GM12878 (cell line): ENCODE data around the gene SLC38A8. TPM values are rescaled to one million over a fixed set of nuclear protein-coding genes. Genes with fewer than 3 reads are reported as not detected.

ENCODE experiments used
- ATAC-seq: fragments of 200-7000 bp; cut with Tn5 transposase; 3 replicates; pipeline ENCODE4 v1.9.1; 2020; ENCODE audit warnings: mild to moderate bottlenecking, moderate library complexity
- BruUV-seq: library from RNA; stranded (reverse); fragments of 400-500 nt; replicated peaks from 2 replicates; lab custom pipeline; 2021; lab: Mats Ljungman, UMichigan
- CTCF ChIA-PET: fragments of 300-600 bp; sonication (Branson Sonifier 250); formaldehyde crosslinking; extraction: SDS; loops from one replicate; lab custom pipeline; 2021; ENCODE audit warnings: inconsistent platforms; lab: Yijun Ruan, JAX
- POLR2A ChIA-PET: fragments of 350-600 bp; formaldehyde crosslinking; extraction: SDS; loops from one replicate; lab custom pipeline; 2021; ENCODE audit warnings: inconsistent platforms; lab: Charles Lee
- RAD21 ChIA-PET: fragments of 300-600 bp; sonication (Branson Sonifier 250); formaldehyde crosslinking; loops from one replicate; lab custom pipeline; 2023; ENCODE audit warnings: antibody characterized with exemption; ENCODE audit not compliant: unreplicated experiment; lab: Charles Lee
- SMC1A ChIA-PET: fragments of 300-600 bp; sonication (Branson Sonifier 250); formaldehyde crosslinking; loops from one replicate; lab custom pipeline; 2023; ENCODE audit not compliant: unreplicated experiment, uncharacterized antibody; lab: Charles Lee
- DNase-seq: peaks from one replicate; pipeline ENCODE4 v3.0.0-alpha.2; 2011; ENCODE audit warnings: low read depth, low spot score
- FAIRE-seq: peaks from 3 replicates; lab custom pipeline; 2011; peaks lifted over from hg19 to GRCh38; lab: Jason Lieb, UNC
- H2AFZ ChIP-seq: 2 replicates; pipeline ENCODE4 v1.6.0; 2011; ENCODE audit warnings: low read depth, low read length, control low read depth; ENCODE audit not compliant: control insufficient read depth
- H3K27ac ChIP-seq: 2 replicates; pipeline ENCODE4 v1.5.1; 2011; ENCODE audit warnings: control low read depth; ENCODE audit not compliant: control insufficient read depth, insufficient read depth
- H3K27me3 ChIP-seq, 2 experiments: replicated peaks in 1 of 2; 2 replicates each; pipeline versions ENCODE4 v1.6.0 to v1.6.1; 2011; ENCODE audit warnings: low read length in 1 of 2; ENCODE audit not compliant: control insufficient read depth in 2 of 2, insufficient read depth in 2 of 2
- H3K36me3 ChIP-seq, 2 experiments: 2 replicates each; pipeline ENCODE4 v1.5.1; 2011; ENCODE audit warnings: low read length in 1 of 2; ENCODE audit not compliant: control insufficient read depth in 2 of 2, insufficient read depth in 2 of 2
- H3K4me1 ChIP-seq: 2 replicates; pipeline ENCODE4 v1.6.1; 2011; ENCODE audit warnings: mild to moderate bottlenecking, low read length, moderate library complexity, mixed read lengths; ENCODE audit not compliant: control insufficient read depth, insufficient read depth
- H3K4me2 ChIP-seq: 2 replicates; pipeline ENCODE4 v1.6.0; 2011; ENCODE audit warnings: control low read depth; ENCODE audit not compliant: control insufficient read depth, insufficient read depth
- H3K4me3 ChIP-seq: fragments of 200-600 bp; sonication (generic); 2 replicates; pipeline ENCODE4 v1.5.1; 2016
- H3K79me2 ChIP-seq: 2 replicates; pipeline ENCODE4 v1.6.0; 2011; ENCODE audit warnings: low read length; ENCODE audit not compliant: control insufficient read depth, insufficient read depth
- H3K9ac ChIP-seq: 2 replicates; pipeline ENCODE4 v1.8.0; 2011; ENCODE audit warnings: low read length, control low read depth, mixed read lengths; ENCODE audit not compliant: control insufficient read depth, insufficient read depth
- H3K9me3 ChIP-seq: replicated peaks from 3 replicates; pipeline ENCODE4 v1.5.1; 2011; ENCODE audit warnings: mild to moderate bottlenecking, low read length; ENCODE audit not compliant: control insufficient read depth, insufficient read depth
- H4K20me1 ChIP-seq: 2 replicates; pipeline ENCODE4 v1.6.0; 2011; ENCODE audit not compliant: control insufficient read depth, insufficient read depth
- BACH1 ChIP-seq: fragments of 450-650 bp; IDR thresholded peaks from 2 replicates; pipeline ENCODE4 v1.6.1; 2017; ENCODE audit warnings: mild to moderate bottlenecking, borderline replicate concordance
- CHD4 ChIP-seq: fragments of 200-600 bp; sonication (generic); IDR thresholded peaks from 2 replicates; pipeline ENCODE4 v1.6.1; 2016; ENCODE audit warnings: mild to moderate bottlenecking
- IKZF1 ChIP-seq: fragments of 450-650 bp; conservative IDR thresholded peaks from 2 replicates; pipeline ENCODE4 v1.6.1; 2017; ENCODE audit warnings: antibody characterized with exemption, mild to moderate bottlenecking
- JUND ChIP-seq: IDR thresholded peaks from 2 replicates; pipeline ENCODE4 v1.6.1; 2012; ENCODE audit warnings: low read depth, mild to moderate bottlenecking, low read length, improper control_type of control experiment, moderate library complexity
- NRF1 ChIP-seq: conservative IDR thresholded peaks from 2 replicates; pipeline ENCODE4 v1.6.1; 2011; ENCODE audit warnings: mild to moderate bottlenecking, low read depth, low read length, improper control_type of control experiment
- PML ChIP-seq: IDR thresholded peaks from 2 replicates; pipeline ENCODE4 v1.6.1; 2012; ENCODE audit warnings: low read length, inconsistent platforms
- SREBF1 ChIP-seq: IDR thresholded peaks from 2 replicates; pipeline ENCODE4 v1.6.1; 2012; ENCODE audit warnings: mild to moderate bottlenecking, low read length
- ZNF274 ChIP-seq: IDR thresholded peaks from one replicate; pipeline ENCODE4 v1.8.0; 2011; ENCODE audit not compliant: insufficient read length, insufficient read depth
- WGBS: methylation state at CpG from one replicate; pipeline ENCODE4 v1.1.6; 2016; ENCODE audit warnings: low lambda C conversion rate; ENCODE audit not compliant: insufficient replicate concordance, insufficient coverage; ENCODE audit errors: missing lambda C conversion rate; 5-methylcytosine and 5-hydroxymethylcytosine counted together
- in situ Hi-C: fragments of 300-500 bp; cut with MboI; formaldehyde crosslinking; loops from 9 replicates; pipeline ENCODE4 v1.14.3; 2018; ENCODE audit warnings: mixed read lengths
- intact Hi-C: fragments of 100-400 bp; cut with micrococcal nuclease; formaldehyde crosslinking; loops from one replicate; pipeline ENCODE4 v1.14.2; 2022; ENCODE audit not compliant: unreplicated experiment
- polyA plus RNA-seq, 11 experiments: library from polyadenylated mRNA; depleted of rRNA in 4 of 11; unstranded in 6 of 11; stranded (reverse) in 5 of 11; fragments of >200 nt; fragmentation: Nextera tagmentation in 4 of 11; fragmentation: Illumina TruSeq in 1 of 11; extraction: Ambion mirVana in 4 of 11; extraction: Trizol in 1 of 11; gene quantifications; 1 replicate in 1 of 11; 2 replicates in 10 of 11; pipeline versions ENCODE4 v1.2.1 to v1.2.3, GENCODE V29; 2011 to 2016; ENCODE audit warnings: inconsistent platforms in 2 of 11, missing spikeins in 2 of 11, low read depth in 1 of 11
- total RNA-seq, 4 experiments: library from RNA; depleted of rRNA in 3 of 4; stranded (reverse); fragments of >200 nt in 3 of 4; fragmentation: Illumina TruSeq in 1 of 4; extraction: Trizol in 1 of 4; gene quantifications; 2 replicates each; pipeline versions ENCODE4 v1.2.1 to v1.2.3, GENCODE V29; 2013 to 2021

SLC38A8 gene
- total and polyA plus RNA-seq, 10 of the 15 experiments (the other 5 are each of a cell fraction or from before 2014, with no cell fraction given) = not detected

DNA sequence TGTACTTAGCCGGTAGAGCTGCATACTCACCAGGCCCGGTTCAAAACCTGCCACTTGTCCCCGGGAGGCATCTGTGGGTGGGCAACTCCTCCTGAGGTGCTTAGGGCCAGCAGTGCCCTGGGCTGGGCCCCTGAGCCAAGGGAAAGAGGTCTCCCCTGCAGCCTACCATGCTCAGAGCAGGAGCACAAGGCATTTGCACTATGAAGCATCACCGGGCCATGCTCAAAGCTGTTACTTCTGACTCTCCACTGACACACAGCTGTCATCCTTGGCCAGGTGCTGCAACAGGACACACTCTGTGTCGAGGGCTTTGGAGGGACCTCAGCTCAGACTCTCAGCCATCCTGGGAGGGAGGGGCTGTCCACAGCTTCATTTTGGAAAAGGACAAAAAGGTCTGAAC, 37.2 kb downstream of the SLC38A8 start:
- Histone ChIP-seq H3K4me1 (no peaks in the 10 kb centered on the region), H3K36me3 (no peaks in the 10 kb centered on the region), H3K4me3 (no peak overlapping the region), H3K4me2 (no peak overlapping the region), H3K27ac (no peak overlapping the region), H4K20me1 (no peaks in the 10 kb centered on the region), H2AFZ (no peak overlapping the region), H3K9me3 (no peaks in the 10 kb centered on the region)
- no peak for DNase-seq
- RAD21 ChIA-PET = no interaction called here
- in situ Hi-C loops = no loop called here
- POLR2A ChIA-PET = no interaction called here
- SMC1A ChIA-PET = no interaction called here
- CTCF ChIA-PET = interaction anchor here (1.6 kb wide), 1 partner anchor 60 kb away, joined by 3 read pairs; no protein-coding TSS in a partner anchor
- no peak for ATAC-seq
- no peak for FAIRE-seq
- TF ChIP-seq PML = no peak
- no peak for TF ChIP-seq IKZF1
- TF ChIP-seq BACH1 = no peak
- no peak for TF ChIP-seq SREBF1
- TF ChIP-seq, all 136 proteins: peak for 0
- H3K27me3 ChIP-seq = no peaks in the 10 kb centered on the region; a peak in 3 of 4 replicates
- no peaks in the 10 kb centered on the region for H3K79me2 ChIP-seq
- no TSS peak for BruUV-seq
- WGBS = 28% methylated on average over 5 of the region's 5 CpGs
- intact Hi-C loops = no loop called here
- no peak overlapping the region for H3K9ac ChIP-seq

DNA sequence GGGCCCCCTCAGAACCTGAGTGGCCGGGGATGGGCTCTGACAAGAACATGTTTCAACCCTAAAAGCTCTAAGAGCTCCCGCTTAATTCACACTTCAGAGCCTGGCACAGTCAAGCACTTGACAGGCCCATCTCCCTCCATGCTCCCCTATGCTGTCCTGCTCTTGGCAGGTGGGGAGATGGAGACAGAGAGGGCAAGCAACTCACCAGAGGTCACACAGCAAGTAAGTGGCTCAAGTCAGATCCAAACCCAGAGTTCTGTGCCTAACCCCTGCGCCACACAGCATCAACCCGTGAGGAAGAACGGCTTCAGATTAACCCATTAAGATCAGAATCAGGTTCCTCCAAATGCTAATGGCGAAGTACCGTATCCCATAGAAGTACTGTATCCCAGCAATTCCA, 38.2 kb downstream of the SLC38A8 start:
- ChIA-PET CTCF (no interaction called here), POLR2A (no interaction called here)

More for the DNA sequence above, 38.2 kb downstream of the SLC38A8 start:
- Histone ChIP-seq H3K4me3 (no peak overlapping the region), H3K9ac (no peak overlapping the region), H3K9me3 (no peaks in the 10 kb centered on the region), H4K20me1 (no peaks in the 10 kb centered on the region), H2AFZ (no peak overlapping the region), H3K27me3 (no peaks in the 10 kb centered on the region; a peak in 3 of 4 replicates), H3K36me3 (no peaks in the 10 kb centered on the region), H3K4me1 (no peaks in the 10 kb centered on the region), H3K4me2 (no peak overlapping the region), H3K27ac (no peak overlapping the region), H3K79me2 (no peaks in the 10 kb centered on the region)
- no TSS peak for BruUV-seq
- no peak for TF ChIP-seq CHD4
- no peak for TF ChIP-seq JUND
- TF ChIP-seq NRF1 = no peak
- no peak for TF ChIP-seq ZNF274
- no peak for DNase-seq
- no peak for ATAC-seq
- SMC1A ChIA-PET = no interaction called here
- RAD21 ChIA-PET = no interaction called here
- no peak for FAIRE-seq
- 32% methylated on average over 7 of the region's 7 CpGs for WGBS
- intact Hi-C loops = no loop called here
- in situ Hi-C loops = no loop called here
